A549 (cell line): ENCODE measurements around the gene KLF6.

Experiments
- CTCF ChIP-seq: fragments of >200 bp; sonication (Bioruptor Twin); formaldehyde crosslinking; IDR thresholded peaks from 3 replicates; pipeline ENCODE4 v1.5.1; 2016
- EHMT2 ChIP-seq: fragments of 200-600 bp; sonication (generic); IDR thresholded peaks from 2 replicates; pipeline ENCODE4 v1.6.1; 2016; ENCODE audit warnings: antibody characterized with exemption, low read depth, mild to moderate bottlenecking, moderate library complexity
- POLR2A ChIP-seq: IDR thresholded peaks from 2 replicates; pipeline ENCODE4 v1.6.1; 2012; ENCODE audit warnings: mild to moderate bottlenecking, low read length
- RAD21 ChIP-seq, 2 experiments: fragments of >200 bp in 1 of 2; sonication (Bioruptor Twin) in 1 of 2; formaldehyde crosslinking in 1 of 2; IDR thresholded peaks in 1 of 2; conservative IDR thresholded peaks in 1 of 2; 2 replicates in 1 of 2; 3 replicates in 1 of 2; pipeline ENCODE4 v1.6.1; 2012 to 2018; ENCODE audit warnings: inconsistent platforms in 1 of 2

- no peak for TF ChIP-seq POLR2A
- TF ChIP-seq RAD21 (conservative IDR thresholded peaks at IDR 0.05 in 1 of 2, IDR thresholded peaks at IDR 0.05 in 1 of 2): no peak
- no peak for TF ChIP-seq CTCF
- TF ChIP-seq EHMT2: no peak
Measured at GRCh38 chr10:3772361-3773171, 12.4 kb downstream of the KLF6 start.
